Small intestine (tissue), 7 donors: ENCODE measurements around the gene AUTS2. TPM values are rescaled to one million over a fixed set of nuclear protein-coding genes. Genes with fewer than 3 reads are reported as not detected.

ENCODE experiments used
- DNase-seq, 2 donors: peaks; one replicate each; pipeline versions ENCODE4 v3.0.0 to v3.0.0-alpha.2; 2013
- FAIRE-seq: peaks from 2 replicates; lab custom pipeline; 2012; peaks lifted over from hg19 to GRCh38; lab: Jason Lieb, UNC
- H3K27ac ChIP-seq, 3 donors: one replicate each; pipeline ENCODE4 v1.5.1; 2013; ENCODE audit warnings: low read length in 2 of 3, mild to moderate bottlenecking in 2 of 3, control low read depth in 1 of 3, inconsistent platforms in 1 of 3, low read depth in 1 of 3, moderate library complexity in 1 of 3
- H3K27me3 ChIP-seq, 3 donors: one replicate each; pipeline ENCODE4 v1.6.1; 2013; ENCODE audit warnings: low read length in 3 of 3, inconsistent platforms in 1 of 3; ENCODE audit not compliant: control insufficient read depth in 3 of 3, insufficient read depth in 3 of 3
- H3K36me3 ChIP-seq, 3 donors: one replicate each; pipeline ENCODE4 v1.6.1; 2013; ENCODE audit warnings: low read length in 3 of 3, inconsistent platforms in 1 of 3, low read depth in 1 of 3, mild to moderate bottlenecking in 1 of 3, moderate library complexity in 1 of 3; ENCODE audit not compliant: control insufficient read depth in 3 of 3, insufficient read depth in 2 of 3
- H3K4me1 ChIP-seq, 3 donors: one replicate each; pipeline ENCODE4 v1.6.1; 2013; ENCODE audit warnings: low read length in 2 of 3, inconsistent platforms in 1 of 3, low read depth in 1 of 3, mild to moderate bottlenecking in 1 of 3, moderate library complexity in 1 of 3; ENCODE audit not compliant: control insufficient read depth in 3 of 3, insufficient read depth in 2 of 3
- H3K4me3 ChIP-seq, 3 donors: one replicate each; pipeline ENCODE4 v1.5.1; 2013; ENCODE audit warnings: low read length in 3 of 3, control low read depth in 1 of 3, inconsistent platforms in 1 of 3, low read depth in 1 of 3, mild to moderate bottlenecking in 1 of 3, moderate library complexity in 1 of 3
- H3K9me3 ChIP-seq, 2 donors: one replicate each; pipeline ENCODE4 v1.6.1; 2013; ENCODE audit warnings: low read depth in 1 of 2, low read length in 1 of 2; ENCODE audit not compliant: control insufficient read depth in 2 of 2, insufficient read depth in 1 of 2
- WGBS, 3 donors: extraction: QIAGEN DNeasy Blood & Tissue Kit; methylation state at CpG; one replicate each; pipeline ENCODE4 v1.1.7; 2013; 5-methylcytosine and 5-hydroxymethylcytosine counted together
- polyA plus RNA-seq, 4 donors: library from polyadenylated mRNA; stranded (reverse) in 3 of 4; unstranded in 1 of 4; fragments of 200-250 nt in 3 of 4; fragments of 120-200 nt in 1 of 4; gene quantifications; one replicate each; pipeline versions ENCODE4 v1.2.1 to v1.2.3, GENCODE V29; 2013
- donor health status: healthy with polysubstance abuse.
- donor health status: control.
- donor health status: control.
- donor health status: Bipolar disorder and iron deficiency.
- donor health status: healthy.

AUTS2 gene
- polyA plus RNA-seq, 4 donors = 4.9 to 43.5 (median 13.6) TPM

DNA sequence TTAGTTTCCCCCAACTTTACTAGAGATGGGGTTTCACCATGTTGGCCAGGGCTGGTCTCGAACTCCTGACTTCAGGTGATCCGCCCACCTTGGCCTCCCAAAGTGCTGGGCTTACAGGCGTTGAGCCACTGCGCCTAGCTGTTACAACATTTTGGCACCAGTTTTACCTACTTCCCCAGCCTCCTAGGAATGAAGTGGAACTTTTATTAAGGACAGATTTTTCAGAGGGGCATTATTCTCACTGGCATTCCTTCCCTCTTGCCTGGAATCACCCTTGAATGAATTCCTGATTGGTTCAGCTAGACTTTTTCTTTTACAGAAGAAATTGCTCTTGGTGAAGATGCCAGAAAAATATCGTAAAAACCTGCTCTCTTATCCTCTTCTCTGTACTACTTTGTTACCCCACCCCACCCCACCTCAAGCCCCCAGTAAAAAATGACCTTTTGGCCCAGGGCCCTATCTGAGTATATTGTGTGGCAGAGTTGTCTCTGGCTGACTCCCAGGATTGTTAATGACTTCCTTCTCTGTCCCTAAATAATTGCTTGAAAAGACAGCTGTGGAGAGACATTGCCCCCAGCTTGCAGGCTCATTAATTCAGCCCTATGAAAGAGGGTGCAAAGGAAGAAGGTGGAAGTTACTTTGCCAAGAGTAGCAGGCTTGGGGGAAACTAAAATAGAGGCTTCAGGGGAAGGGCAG, 189.6 kb downstream of the AUTS2 start:
- Histone ChIP-seq H3K27me3 (no peaks in the 10 kb centered on the region), H3K4me3 (no peak overlapping the region), H3K4me1 (peaks cover 0 to 4% (median 0%) of the 10 kb centered on the region in 3 donors), H3K9me3 (peaks cover 0 to 4% of the 10 kb centered on the region in 2 donors), H3K36me3 (no peaks in the 10 kb centered on the region), H3K27ac (no peak overlapping the region)
- FAIRE-seq (no peak), DNase-seq (no peak)
- 74 to 82% (median 77%) methylated on average over 5 of the region's 5 CpGs for WGBS, 3 donors

DNA sequence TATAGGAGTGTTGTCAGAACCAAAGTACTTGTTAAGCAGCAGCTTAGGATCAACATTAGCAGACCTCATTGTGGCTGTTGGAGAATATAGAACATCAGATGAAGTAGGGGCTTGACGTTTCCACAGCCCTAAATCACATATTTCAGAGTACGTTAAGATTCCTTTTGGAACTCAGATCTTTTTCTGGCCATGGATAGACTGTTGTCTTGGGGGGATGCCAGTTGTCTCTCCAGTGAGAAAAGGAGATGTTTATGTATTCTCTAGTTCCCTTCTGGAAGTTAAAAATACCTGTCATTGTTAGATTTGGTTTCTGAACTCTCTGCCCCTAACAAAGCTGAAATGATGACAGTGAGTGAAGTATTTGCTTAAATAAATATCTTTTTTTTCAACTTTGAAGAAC, 191.3 kb downstream of the AUTS2 start:
- Histone ChIP-seq H3K4me1 (peaks cover 0 to 4% (median 0%) of the 10 kb centered on the region in 3 donors), H3K27ac (no peak overlapping the region), H3K4me3 (no peak overlapping the region), H3K36me3 (no peaks in the 10 kb centered on the region), H3K9me3 (peaks cover 0 to 4% of the 10 kb centered on the region in 2 donors), H3K27me3 (no peaks in the 10 kb centered on the region)
- FAIRE-seq (no peak), DNase-seq (no peak)
- 67 to 94% (median 85%) methylated on average over 2 of the region's 2 CpGs for WGBS, 3 donors

- Histone ChIP-seq H3K4me3 (no peak overlapping the region), H3K4me1 (peaks cover 0 to 4% (median 0%) of the 10 kb centered on the region in 3 donors), H3K36me3 (no peaks in the 10 kb centered on the region), H3K27me3 (no peaks in the 10 kb centered on the region), H3K27ac (no peak overlapping the region), H3K9me3 (peaks cover 0 to 1% of the 10 kb centered on the region in 2 donors)
- 81 to 87% (median 84%) methylated on average over 7 of the region's 7 CpGs for WGBS, 3 donors
- no peak for FAIRE-seq
- no peak for DNase-seq
Observed at GRCh38 chr7:69790977-69791724, 192.9 kb downstream of the AUTS2 start.

GRCh38 chr7:69791739-69792138, 193.5 kb downstream of the AUTS2 start:
- FAIRE-seq = no peak
- 88 to 100% (median 95%) methylated on average over 1 of the region's 1 CpG for WGBS, 3 donors

DNA sequence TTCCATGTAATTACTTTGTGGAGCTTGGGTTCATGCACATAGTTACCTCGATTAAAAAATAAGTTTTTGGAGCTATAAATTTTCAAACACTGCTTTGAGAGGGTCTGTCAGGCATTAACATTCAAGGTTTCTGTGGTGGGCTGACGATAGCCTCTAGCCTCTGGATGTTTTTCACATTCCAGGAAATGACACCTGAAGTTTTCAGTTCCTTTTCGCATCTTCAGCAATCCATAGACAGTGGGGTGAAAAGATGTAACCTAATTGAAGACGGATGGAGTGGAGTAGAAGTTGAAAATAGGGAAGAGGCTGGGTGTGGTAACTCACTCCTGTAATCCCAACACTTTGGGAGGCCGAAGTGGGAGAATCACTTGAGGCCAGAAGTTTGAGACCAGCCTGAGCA, 197.7 kb downstream of the AUTS2 start:
- Histone ChIP-seq H3K27ac (no peak overlapping the region), H3K36me3 (no peaks in the 10 kb centered on the region), H3K4me3 (no peak overlapping the region), H3K9me3 (no peaks in the 10 kb centered on the region), H3K4me1 (peaks cover 4 to 9% (median 5%) of the 10 kb centered on the region in 3 donors), H3K27me3 (no peaks in the 10 kb centered on the region)
- DNase-seq = no peak
- no peak for FAIRE-seq
- WGBS, 3 donors = 84 to 92% (median 90%) methylated on average over 5 of the region's 5 CpGs

More at GRCh38 chr7:69791739-69792138, 193.5 kb downstream of the AUTS2 start:
- DNase-seq = no peak
- no peaks in the 10 kb centered on the region for H3K27me3 ChIP-seq
- no peaks in the 10 kb centered on the region for H3K36me3 ChIP-seq
- H3K4me3 ChIP-seq = no peak overlapping the region
- no peak overlapping the region for H3K27ac ChIP-seq
- peaks cover 0 to 4% (median 0%) of the 10 kb centered on the region in 3 donors for H3K4me1 ChIP-seq
- no peaks in the 10 kb centered on the region for H3K9me3 ChIP-seq

DNA sequence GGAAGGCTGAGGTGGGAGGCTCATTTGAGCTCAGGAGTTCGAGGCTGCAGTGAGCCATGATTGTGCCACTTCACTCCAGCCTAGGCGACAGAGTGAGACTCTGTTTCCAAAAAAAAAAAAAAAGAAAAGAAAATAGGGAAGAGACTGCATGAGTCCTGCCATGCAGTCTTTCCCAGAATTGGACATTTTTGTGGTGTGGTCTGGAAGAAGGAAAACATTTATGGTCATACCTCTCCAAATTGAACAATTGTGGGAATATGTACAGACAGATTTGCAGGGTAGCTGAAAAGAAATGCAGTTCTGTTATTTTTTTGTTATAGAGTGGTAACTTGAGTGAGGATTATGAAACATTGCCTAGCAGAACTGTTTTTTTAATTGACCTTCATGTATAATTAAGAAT, 198.1 kb downstream of the AUTS2 start:
- H3K27ac ChIP-seq = no peak overlapping the region
- WGBS, 3 donors = 83 to 89% (median 85%) methylated on average over 2 of the region's 2 CpGs
- H3K36me3 ChIP-seq = no peaks in the 10 kb centered on the region
- no peak for FAIRE-seq
- no peak overlapping the region for H3K4me3 ChIP-seq
- no peaks in the 10 kb centered on the region for H3K9me3 ChIP-seq
- H3K4me1 ChIP-seq = peaks cover 5 to 11% (median 6%) of the 10 kb centered on the region in 3 donors
- no peak for DNase-seq
- no peaks in the 10 kb centered on the region for H3K27me3 ChIP-seq

- no peak for FAIRE-seq
- WGBS, 3 donors = 85 to 94% (median 87%) methylated on average over 4 of the region's 4 CpGs
Observed at GRCh38 chr7:69799048-69799697, 200.9 kb downstream of the AUTS2 start.

GRCh38 chr7:69799990-69800389, 201.7 kb downstream of the AUTS2 start:
- peaks cover 0 to 2% (median 0%) of the 10 kb centered on the region in 3 donors for H3K27me3 ChIP-seq
- H3K27ac ChIP-seq = peak overlapping the region in 2 of 3 donors; percentile 0 to 11
- 50 to 71% (median 56%) methylated on average over 2 of the region's 2 CpGs for WGBS, 3 donors
- FAIRE-seq = no peak
- H3K4me1 ChIP-seq = peaks cover 5 to 28% (median 9%) of the 10 kb centered on the region in 3 donors
- no peak for DNase-seq
- no peak overlapping the region for H3K4me3 ChIP-seq
- H3K9me3 ChIP-seq = no peaks in the 10 kb centered on the region
- no peaks in the 10 kb centered on the region for H3K36me3 ChIP-seq

More at GRCh38 chr7:69799048-69799697, 200.9 kb downstream of the AUTS2 start:
- Histone ChIP-seq H3K4me3 (no peak overlapping the region), H3K4me1 (peaks cover 5 to 28% (median 9%) of the 10 kb centered on the region in 3 donors), H3K27me3 (peaks cover 0 to 2% (median 0%) of the 10 kb centered on the region in 3 donors), H3K9me3 (no peaks in the 10 kb centered on the region), H3K36me3 (no peaks in the 10 kb centered on the region), H3K27ac (no peak overlapping the region)
- no peak for DNase-seq
